GM12878 (cell line): ENCODE data around the gene CHKA. TPM values are rescaled to one million over a fixed set of nuclear protein-coding genes. Genes with fewer than 3 reads are reported as not detected.

ENCODE experiments used
- ATAC-seq: fragments of 200-7000 bp; cut with Tn5 transposase; 3 replicates; pipeline ENCODE4 v1.9.1; 2020; ENCODE audit warnings: mild to moderate bottlenecking, moderate library complexity
- BruUV-seq: library from RNA; stranded (reverse); fragments of 400-500 nt; replicated peaks from 2 replicates; lab custom pipeline; 2021; lab: Mats Ljungman, UMichigan
- CTCF ChIA-PET: fragments of 300-600 bp; sonication (Branson Sonifier 250); formaldehyde crosslinking; extraction: SDS; loops from one replicate; lab custom pipeline; 2021; ENCODE audit warnings: inconsistent platforms; lab: Yijun Ruan, JAX
- POLR2A ChIA-PET: fragments of 350-600 bp; formaldehyde crosslinking; extraction: SDS; loops from one replicate; lab custom pipeline; 2021; ENCODE audit warnings: inconsistent platforms; lab: Charles Lee
- RAD21 ChIA-PET: fragments of 300-600 bp; sonication (Branson Sonifier 250); formaldehyde crosslinking; loops from one replicate; lab custom pipeline; 2023; ENCODE audit warnings: antibody characterized with exemption; ENCODE audit not compliant: unreplicated experiment; lab: Charles Lee
- SMC1A ChIA-PET: fragments of 300-600 bp; sonication (Branson Sonifier 250); formaldehyde crosslinking; loops from one replicate; lab custom pipeline; 2023; ENCODE audit not compliant: unreplicated experiment, uncharacterized antibody; lab: Charles Lee
- DNase-seq: peaks from one replicate; pipeline ENCODE4 v3.0.0-alpha.2; 2011; ENCODE audit warnings: low read depth, low spot score
- FAIRE-seq: peaks from 3 replicates; lab custom pipeline; 2011; peaks lifted over from hg19 to GRCh38; lab: Jason Lieb, UNC
- H2AFZ ChIP-seq: 2 replicates; pipeline ENCODE4 v1.6.0; 2011; ENCODE audit warnings: low read depth, low read length, control low read depth; ENCODE audit not compliant: control insufficient read depth
- H3K27ac ChIP-seq: 2 replicates; pipeline ENCODE4 v1.5.1; 2011; ENCODE audit warnings: control low read depth; ENCODE audit not compliant: control insufficient read depth, insufficient read depth
- H3K27me3 ChIP-seq, 2 experiments: replicated peaks in 1 of 2; 2 replicates each; pipeline versions ENCODE4 v1.6.0 to v1.6.1; 2011; ENCODE audit warnings: low read length in 1 of 2; ENCODE audit not compliant: control insufficient read depth in 2 of 2, insufficient read depth in 2 of 2
- H3K36me3 ChIP-seq, 2 experiments: 2 replicates each; pipeline ENCODE4 v1.5.1; 2011; ENCODE audit warnings: low read length in 1 of 2; ENCODE audit not compliant: control insufficient read depth in 2 of 2, insufficient read depth in 2 of 2
- H3K4me1 ChIP-seq: 2 replicates; pipeline ENCODE4 v1.6.1; 2011; ENCODE audit warnings: mild to moderate bottlenecking, low read length, moderate library complexity, mixed read lengths; ENCODE audit not compliant: control insufficient read depth, insufficient read depth
- H3K4me2 ChIP-seq: 2 replicates; pipeline ENCODE4 v1.6.0; 2011; ENCODE audit warnings: control low read depth; ENCODE audit not compliant: control insufficient read depth, insufficient read depth
- H3K4me3 ChIP-seq: fragments of 200-600 bp; sonication (generic); 2 replicates; pipeline ENCODE4 v1.5.1; 2016
- H3K79me2 ChIP-seq: 2 replicates; pipeline ENCODE4 v1.6.0; 2011; ENCODE audit warnings: low read length; ENCODE audit not compliant: control insufficient read depth, insufficient read depth
- H3K9ac ChIP-seq: 2 replicates; pipeline ENCODE4 v1.8.0; 2011; ENCODE audit warnings: low read length, control low read depth, mixed read lengths; ENCODE audit not compliant: control insufficient read depth, insufficient read depth
- H3K9me3 ChIP-seq: replicated peaks from 3 replicates; pipeline ENCODE4 v1.5.1; 2011; ENCODE audit warnings: mild to moderate bottlenecking, low read length; ENCODE audit not compliant: control insufficient read depth, insufficient read depth
- H4K20me1 ChIP-seq: 2 replicates; pipeline ENCODE4 v1.6.0; 2011; ENCODE audit not compliant: control insufficient read depth, insufficient read depth
- ASH2L ChIP-seq: fragments of 300-600, 200-600 bp; sonication (generic); IDR thresholded peaks from 2 replicates; pipeline ENCODE4 v1.6.1; 2017; ENCODE audit warnings: low read depth, mild to moderate bottlenecking, borderline replicate concordance
- CEBPZ ChIP-seq: fragments of 150-350 bp; IDR thresholded peaks from 2 replicates; pipeline ENCODE4 v1.6.1; 2016; ENCODE audit warnings: low read depth, low read length
- HDAC6 ChIP-seq: fragments of 200-600 bp; sonication (generic); IDR thresholded peaks from one replicate; pipeline ENCODE4 v1.8.0; 2017; ENCODE audit warnings: antibody characterized with exemption; ENCODE audit not compliant: unreplicated experiment
- IRF3 ChIP-seq: fragments of 450-650 bp; IDR thresholded peaks from 2 replicates; pipeline ENCODE4 v1.6.1; 2014; ENCODE audit warnings: mild to moderate bottlenecking
- LARP7 ChIP-seq: fragments of 450-650 bp; IDR thresholded peaks from 2 replicates; pipeline ENCODE4 v1.6.1; 2017; ENCODE audit warnings: mild to moderate bottlenecking
- POLR2A ChIP-seq: IDR thresholded peaks from 2 replicates; pipeline ENCODE4 v1.6.1; 2011; ENCODE audit warnings: low read depth, mild to moderate bottlenecking, low read length
- REST ChIP-seq: IDR thresholded peaks from 2 replicates; pipeline ENCODE4 v1.6.1; 2012; ENCODE audit warnings: mild to moderate bottlenecking, low read depth, low read length
- SMARCA5 ChIP-seq: fragments of 450-650 bp; IDR thresholded peaks from 2 replicates; pipeline ENCODE4 v1.6.1; 2017; ENCODE audit warnings: mild to moderate bottlenecking
- STAT1 ChIP-seq: fragments of 450-650 bp; conservative IDR thresholded peaks from 2 replicates; pipeline ENCODE4 v1.6.1; 2014; ENCODE audit warnings: antibody characterized with exemption, mild to moderate bottlenecking
- USF1 ChIP-seq: IDR thresholded peaks from 2 replicates; pipeline ENCODE4 v1.6.1; 2011; ENCODE audit warnings: borderline replicate concordance, low read depth, mild to moderate bottlenecking, moderate library complexity, mixed read lengths, low read length; ENCODE audit not compliant: insufficient read depth; ENCODE audit errors: extremely low read length
- ZNF687 ChIP-seq: fragments of 450-650 bp; IDR thresholded peaks from 2 replicates; pipeline ENCODE4 v1.6.1; 2017; ENCODE audit warnings: mild to moderate bottlenecking, moderate library complexity
- WGBS: methylation state at CpG from one replicate; pipeline ENCODE4 v1.1.6; 2016; ENCODE audit warnings: low lambda C conversion rate; ENCODE audit not compliant: insufficient replicate concordance, insufficient coverage; ENCODE audit errors: missing lambda C conversion rate; 5-methylcytosine and 5-hydroxymethylcytosine counted together
- in situ Hi-C: fragments of 300-500 bp; cut with MboI; formaldehyde crosslinking; loops from 9 replicates; pipeline ENCODE4 v1.14.3; 2018; ENCODE audit warnings: mixed read lengths
- intact Hi-C: fragments of 100-400 bp; cut with micrococcal nuclease; formaldehyde crosslinking; loops from one replicate; pipeline ENCODE4 v1.14.2; 2022; ENCODE audit not compliant: unreplicated experiment
- polyA plus RNA-seq, 11 experiments: library from polyadenylated mRNA; depleted of rRNA in 4 of 11; unstranded in 6 of 11; stranded (reverse) in 5 of 11; fragments of >200 nt; fragmentation: Nextera tagmentation in 4 of 11; fragmentation: Illumina TruSeq in 1 of 11; extraction: Ambion mirVana in 4 of 11; extraction: Trizol in 1 of 11; gene quantifications; 1 replicate in 1 of 11; 2 replicates in 10 of 11; pipeline versions ENCODE4 v1.2.1 to v1.2.3, GENCODE V29; 2011 to 2016; ENCODE audit warnings: inconsistent platforms in 2 of 11, missing spikeins in 2 of 11, low read depth in 1 of 11
- total RNA-seq, 4 experiments: library from RNA; depleted of rRNA in 3 of 4; stranded (reverse); fragments of >200 nt in 3 of 4; fragmentation: Illumina TruSeq in 1 of 4; extraction: Trizol in 1 of 4; gene quantifications; 2 replicates each; pipeline versions ENCODE4 v1.2.1 to v1.2.3, GENCODE V29; 2013 to 2021

Gene CHKA
- total and polyA plus RNA-seq, 10 of the 15 experiments (the other 5 are each of a cell fraction or from before 2014, with no cell fraction given): 5.2 to 29.2 (median 21.2) TPM

GRCh38 chr11:68081691-68082090 lies 39.5 kb downstream of the CHKA start:
- peaks cover 8 to 15% of the 10 kb centered on the region in 2 experiments for H3K36me3 ChIP-seq
- no peak overlapping the region for H3K4me3 ChIP-seq
- intact Hi-C loops: no loop called here
- no peaks in the 10 kb centered on the region for H3K9me3 ChIP-seq
- no peak overlapping the region for H3K9ac ChIP-seq
- H3K4me1 ChIP-seq: peaks cover 3% of the 10 kb centered on the region; the same call in 1 of the 2 replicates
- DNase-seq (no peak), FAIRE-seq (no peak), ATAC-seq (no peak)
- no peak overlapping the region for H3K27ac ChIP-seq
- CTCF ChIA-PET: interaction anchor here (1.3 kb wide), 1 partner anchor 9 kb away, joined by 3 read pairs; no protein-coding TSS in a partner anchor
- no peaks in the 10 kb centered on the region; the same call in 1 of the 2 replicates for H3K79me2 ChIP-seq
- RAD21 ChIA-PET: no interaction called here
- no peaks in the 10 kb centered on the region for H4K20me1 ChIP-seq
- H3K27me3 ChIP-seq: no peaks in the 10 kb centered on the region
- POLR2A ChIA-PET: no interaction called here
- in situ Hi-C loops: no loop called here
- SMC1A ChIA-PET: interaction anchor here (2.0 kb wide), 1 partner anchor 10 kb away, joined by 10 read pairs; no protein-coding TSS in a partner anchor
- WGBS: over 99% methylated on average over 9 of the region's 9 CpGs
- H3K4me2 ChIP-seq: no peak overlapping the region
- no TSS peak for BruUV-seq
- no peak overlapping the region for H2AFZ ChIP-seq
- no peak for TF ChIP-seq ZNF687
- TF ChIP-seq IRF3: no peak
- TF ChIP-seq SMARCA5: no peak
- TF ChIP-seq USF1: no peak
- no peak for TF ChIP-seq LARP7
- TF ChIP-seq STAT1: no peak
- TF ChIP-seq HDAC6: no peak
- TF ChIP-seq POLR2A: no peak
- no peak for TF ChIP-seq CEBPZ
- TF ChIP-seq REST: no peak
- no peak for TF ChIP-seq ASH2L
